GM23248 (cell line): ENCODE measurements around the gene CTNS.

ENCODE experiments used
- EZH2 ChIP-seq: fragments of 200-600 bp; sonication (generic); IDR thresholded peaks from 2 replicates; pipeline ENCODE4 v1.6.1; 2018; ENCODE audit warnings: antibody characterized with exemption, mild to moderate bottlenecking; ENCODE audit not compliant: insufficient read depth, poor library complexity, severe bottlenecking
- EZH2phosphoT487 ChIP-seq: fragments of 200-600 bp; sonication (generic); IDR thresholded peaks from 2 replicates; pipeline ENCODE4 v1.6.1; 2018; ENCODE audit warnings: antibody characterized with exemption, moderate library complexity, mild to moderate bottlenecking, low read depth; ENCODE audit not compliant: insufficient read depth

DNA sequence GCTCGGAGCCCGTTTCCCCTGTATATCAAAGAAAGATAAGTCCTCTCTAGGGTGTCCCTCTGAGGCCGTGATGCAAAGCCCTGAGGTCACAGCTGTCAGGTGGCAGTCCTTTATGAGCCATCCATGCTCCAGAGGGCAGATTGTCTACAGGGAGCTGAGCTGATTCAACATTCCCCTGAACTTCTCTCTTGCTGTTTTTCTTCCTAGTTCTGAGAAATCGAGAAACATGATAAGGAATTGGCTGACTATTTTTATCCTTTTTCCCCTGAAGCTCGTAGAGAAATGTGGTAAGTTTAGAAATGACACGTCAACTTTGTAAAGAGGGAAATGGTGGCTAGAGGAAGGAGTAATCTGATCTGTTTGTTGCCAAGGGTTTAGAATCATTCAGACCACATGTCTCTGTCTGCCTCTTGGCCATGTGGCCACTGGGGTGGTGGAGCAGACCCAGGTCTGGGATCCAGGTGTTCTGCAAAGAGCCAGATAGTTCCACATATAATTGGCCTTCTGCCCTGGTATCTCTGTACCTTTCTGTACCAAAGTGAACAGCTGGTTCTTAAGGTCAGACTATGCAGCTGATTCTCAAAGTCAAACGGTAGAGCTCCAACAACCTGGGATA, 3.5 kb downstream of the CTNS start:
- TF ChIP-seq EZH2 (no peak), EZH2phosphoT487 (no peak)
